ENCODE measurements around the gene NKD1.

DNA sequence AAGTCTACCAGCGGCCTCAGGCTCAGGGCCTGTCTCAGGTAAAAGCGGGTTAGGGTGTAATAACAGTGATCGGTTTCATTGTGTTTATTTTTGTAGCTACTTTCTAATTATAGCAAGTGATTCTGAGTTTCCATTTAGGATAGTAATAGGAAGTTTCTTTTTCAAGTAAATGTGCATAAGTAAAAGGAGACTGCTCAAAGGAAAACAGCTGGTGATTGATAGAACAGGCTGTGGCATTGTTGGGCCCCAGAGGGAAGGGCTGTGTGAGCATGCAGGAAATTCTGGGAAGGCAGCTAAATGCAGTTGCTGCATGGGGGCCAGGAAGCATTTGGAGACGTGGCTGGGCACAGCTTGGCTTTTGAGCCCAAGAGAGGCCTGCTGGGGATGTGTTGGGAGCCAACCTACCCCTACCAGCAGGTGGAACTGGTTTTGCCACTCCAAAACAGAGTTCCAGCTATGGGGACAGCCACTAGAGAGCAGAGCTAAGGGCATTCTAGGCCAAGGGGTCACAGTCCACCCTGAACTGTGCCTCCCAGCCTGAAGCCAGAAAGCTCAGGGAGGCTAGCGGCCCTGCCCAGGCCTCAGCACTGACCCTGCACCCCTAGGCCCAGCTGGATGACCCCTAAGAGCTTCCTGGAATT is 120.3 kb downstream of the NKD1 start:
- TF ChIP-seq, protein P1, sequence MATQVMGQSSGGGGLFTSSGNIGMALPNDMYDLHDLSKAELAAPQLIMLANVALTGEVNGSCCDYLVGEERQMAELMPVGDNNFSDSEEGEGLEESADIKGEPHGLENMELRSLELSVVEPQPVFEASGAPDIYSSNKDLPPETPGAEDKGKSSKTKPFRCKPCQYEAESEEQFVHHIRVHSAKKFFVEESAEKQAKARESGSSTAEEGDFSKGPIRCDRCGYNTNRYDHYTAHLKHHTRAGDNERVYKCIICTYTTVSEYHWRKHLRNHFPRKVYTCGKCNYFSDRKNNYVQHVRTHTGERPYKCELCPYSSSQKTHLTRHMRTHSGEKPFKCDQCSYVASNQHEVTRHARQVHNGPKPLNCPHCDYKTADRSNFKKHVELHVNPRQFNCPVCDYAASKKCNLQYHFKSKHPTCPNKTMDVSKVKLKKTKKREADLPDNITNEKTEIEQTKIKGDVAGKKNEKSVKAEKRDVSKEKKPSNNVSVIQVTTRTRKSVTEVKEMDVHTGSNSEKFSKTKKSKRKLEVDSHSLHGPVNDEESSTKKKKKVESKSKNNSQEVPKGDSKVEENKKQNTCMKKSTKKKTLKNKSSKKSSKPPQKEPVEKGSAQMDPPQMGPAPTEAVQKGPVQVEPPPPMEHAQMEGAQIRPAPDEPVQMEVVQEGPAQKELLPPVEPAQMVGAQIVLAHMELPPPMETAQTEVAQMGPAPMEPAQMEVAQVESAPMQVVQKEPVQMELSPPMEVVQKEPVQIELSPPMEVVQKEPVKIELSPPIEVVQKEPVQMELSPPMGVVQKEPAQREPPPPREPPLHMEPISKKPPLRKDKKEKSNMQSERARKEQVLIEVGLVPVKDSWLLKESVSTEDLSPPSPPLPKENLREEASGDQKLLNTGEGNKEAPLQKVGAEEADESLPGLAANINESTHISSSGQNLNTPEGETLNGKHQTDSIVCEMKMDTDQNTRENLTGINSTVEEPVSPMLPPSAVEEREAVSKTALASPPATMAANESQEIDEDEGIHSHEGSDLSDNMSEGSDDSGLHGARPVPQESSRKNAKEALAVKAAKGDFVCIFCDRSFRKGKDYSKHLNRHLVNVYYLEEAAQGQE (IDR thresholded peaks at IDR 0.05; ENCODE audit: insufficient read depth in 1 of 2, low read depth in 2 of 2, low read length in 2 of 2), result no peak
- TF ChIP-seq POLR2AphosphoS5 (IDR thresholded peaks at IDR 0.05; ENCODE audit: low read depth, low read length) (no peak), TAF1 (IDR thresholded peaks at IDR 0.05; ENCODE audit: borderline replicate concordance, insufficient read depth, low read length) (no peak), SIN3A (IDR thresholded peaks at IDR 0.05; ENCODE audit: borderline replicate concordance, insufficient read depth, low read length) (no peak), FOXP2 (optimal IDR thresholded peaks at IDR 0.05; ENCODE audit: borderline replicate concordance, extremely low read depth, extremely low read length, insufficient read depth) (no peak)
